Measurements from ENCODE around the gene NPHP4. TPM values are rescaled to one million over a fixed set of nuclear protein-coding genes. Genes with fewer than 3 reads are reported as not detected.

Gene NPHP4
- total RNA-seq, 6 experiments from 2014 or later, result 5.0 to 6.8 (median 6.0) TPM

- no peak for TF ChIP-seq CTCF (IDR thresholded peaks at IDR 0.05)
- Mint-ChIP-seq H3K4me3 (no peak overlapping the region), H3K4me1 (ENCODE audit: low read depth) (no peaks in the 10 kb centered on the region), H3K36me3 (ENCODE audit: low read depth) (peaks cover 6% of the 10 kb centered on the region; the same call in 1 of the 2 replicates), H3K27ac (no peak overlapping the region), H3K27me3 (ENCODE audit: insufficient read depth) (no peaks in the 10 kb centered on the region), H3K9me3 (no peaks in the 10 kb centered on the region)
- no peak for DNase-seq
These were observed 90.4 kb downstream of the NPHP4 start for GRCh38 chr1:5901841-5902240.

DNA sequence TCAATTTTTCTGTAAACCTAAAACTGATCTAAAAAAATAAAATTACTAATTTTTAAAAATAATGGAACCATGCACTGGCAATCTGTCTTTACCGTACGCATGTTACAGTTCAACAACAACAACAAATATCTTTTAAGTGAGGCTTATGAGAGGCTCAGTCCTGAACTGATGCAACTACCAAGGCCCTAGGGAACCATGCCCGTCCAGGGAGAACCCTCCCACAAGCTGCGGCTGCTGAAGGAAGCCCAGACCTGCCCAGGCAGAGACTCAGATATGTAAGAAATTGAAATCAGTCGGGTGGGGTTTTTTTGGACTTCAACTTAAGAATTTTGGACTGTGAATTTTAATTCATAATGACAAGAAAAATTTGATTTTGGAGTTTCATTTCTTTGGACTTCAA lies 91.1 kb downstream of the NPHP4 start:
- Mint-ChIP-seq H3K9me3 (no peaks in the 10 kb centered on the region), H3K36me3 (ENCODE audit: low read depth) (peaks cover 6% of the 10 kb centered on the region; the same call in 1 of the 2 replicates), H3K4me1 (ENCODE audit: low read depth) (no peaks in the 10 kb centered on the region), H3K27ac (no peak overlapping the region), H3K4me3 (no peak overlapping the region), H3K27me3 (ENCODE audit: insufficient read depth) (no peaks in the 10 kb centered on the region)
- TF ChIP-seq CTCF (IDR thresholded peaks at IDR 0.05), result no peak
- DNase-seq, result no peak

DNA sequence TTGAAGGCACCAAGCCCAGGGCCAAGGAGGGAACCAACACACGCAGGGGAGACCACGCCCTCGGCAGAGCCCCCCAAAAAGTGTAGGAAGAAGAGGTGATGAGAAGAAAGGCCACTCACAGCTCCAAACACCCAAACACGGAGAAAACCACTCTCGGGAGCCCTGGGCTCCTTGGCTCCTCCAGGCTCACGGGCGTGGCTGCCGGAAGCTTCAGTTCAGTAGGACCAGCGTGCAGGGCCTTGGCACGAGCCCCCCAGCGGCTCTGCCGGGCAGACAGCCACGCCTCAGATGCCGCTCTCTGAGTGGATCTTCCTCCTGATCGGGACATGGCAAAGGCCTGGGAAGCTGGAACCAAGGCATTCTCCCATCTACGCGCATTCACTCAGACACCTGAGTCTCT lies 94.0 kb downstream of the NPHP4 start:
- H3K27ac Mint-ChIP-seq, result no peak overlapping the region
- no peaks in the 10 kb centered on the region; the same call in 1 of the 2 replicates for H3K27me3 Mint-ChIP-seq (ENCODE audit: insufficient read depth)
- no peaks in the 10 kb centered on the region for H3K4me1 Mint-ChIP-seq (ENCODE audit: low read depth)
- no peak overlapping the region for H3K4me3 Mint-ChIP-seq
- no peak for DNase-seq
- H3K9me3 Mint-ChIP-seq, result no peaks in the 10 kb centered on the region
- no peak for TF ChIP-seq CTCF (IDR thresholded peaks at IDR 0.05)
- H3K36me3 Mint-ChIP-seq (ENCODE audit: low read depth), result peaks cover 10% of the 10 kb centered on the region

DNA sequence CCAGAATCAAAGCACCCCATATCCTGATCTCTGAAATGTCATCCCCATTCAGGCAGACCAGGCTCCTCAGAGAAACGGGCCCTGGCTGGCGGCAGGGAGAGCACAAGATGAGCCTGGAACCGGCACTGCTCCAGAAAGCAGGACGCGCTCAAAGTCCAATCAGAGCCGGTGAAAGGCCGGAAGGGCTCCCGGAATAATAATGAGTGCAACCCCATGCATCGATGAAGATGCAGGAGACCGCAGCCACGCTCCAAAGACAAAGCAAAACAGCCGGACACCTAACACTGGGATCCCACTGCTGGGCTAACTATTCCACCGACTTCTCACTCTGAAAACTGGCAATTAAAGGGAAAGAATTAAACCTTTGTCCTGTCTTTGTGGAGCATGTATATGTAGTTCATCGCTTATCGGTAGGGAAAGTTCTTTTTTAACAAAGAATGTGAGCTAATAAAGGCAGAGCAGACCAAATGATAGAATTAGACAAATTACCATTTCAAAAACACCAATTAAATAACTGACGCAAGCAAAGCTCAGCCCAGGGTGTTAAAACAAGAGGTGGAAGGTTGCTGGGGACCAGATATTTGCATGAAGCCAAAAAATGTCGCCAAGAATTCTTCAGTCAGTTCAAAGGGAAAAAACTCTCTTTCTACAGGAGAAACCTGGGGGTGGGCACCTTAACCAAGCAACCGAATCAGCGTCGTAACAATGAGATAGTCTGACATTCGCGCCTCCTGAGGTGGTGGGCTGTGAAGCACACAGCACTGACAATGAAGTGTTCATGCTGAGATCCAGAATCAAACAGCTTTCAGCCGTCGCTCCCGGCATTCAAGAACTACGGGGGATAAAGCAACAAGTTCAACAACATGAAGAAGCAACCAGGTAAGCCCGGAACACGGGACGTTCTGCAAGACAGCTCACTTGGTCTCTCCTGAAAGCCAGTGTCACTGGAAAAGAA lies 95.2 kb downstream of the NPHP4 start:
- Mint-ChIP-seq H3K27ac (no peak overlapping the region), H3K27me3 (ENCODE audit: insufficient read depth) (no peaks in the 10 kb centered on the region; the same call in 1 of the 2 replicates), H3K4me3 (no peak overlapping the region), H3K36me3 (ENCODE audit: low read depth) (peaks cover 4% of the 10 kb centered on the region), H3K4me1 (ENCODE audit: low read depth) (peaks cover 2% of the 10 kb centered on the region), H3K9me3 (no peaks in the 10 kb centered on the region)
- TF ChIP-seq CTCF (IDR thresholded peaks at IDR 0.05), result no peak
- DNase-seq, result no peak

GRCh38 chr1:5895446-5896406 lies 96.5 kb downstream of the NPHP4 start:
- H3K4me1 Mint-ChIP-seq (ENCODE audit: low read depth), result peaks cover 11% of the 10 kb centered on the region
- no peak overlapping the region for H3K4me3 Mint-ChIP-seq
- DNase-seq, result no peak
- no peak for TF ChIP-seq CTCF (IDR thresholded peaks at IDR 0.05)
- no peaks in the 10 kb centered on the region for H3K9me3 Mint-ChIP-seq
- no peak overlapping the region for H3K27ac Mint-ChIP-seq
- no peaks in the 10 kb centered on the region; the same call in 1 of the 2 replicates for H3K27me3 Mint-ChIP-seq (ENCODE audit: insufficient read depth)
- peaks cover 4% of the 10 kb centered on the region for H3K36me3 Mint-ChIP-seq (ENCODE audit: low read depth)
